Calu3 (cell line): ENCODE results near the gene RAB6B. TPM values are rescaled to one million over a fixed set of nuclear protein-coding genes. Genes with fewer than 3 reads are reported as not detected.
A peak's percentile ranks its signal among the peaks of the same experiment; 100 is the strongest.

Experiments
- BruUV-seq: library from RNA; stranded (reverse); fragments of 400-500 nt; replicated peaks from 2 replicates; lab custom pipeline; 2021; lab: Mats Ljungman, UMichigan
- CTCF ChIA-PET: fragments of 300-600 bp; sonication (Branson Sonifier 250); formaldehyde crosslinking; loops from one replicate; lab custom pipeline; 2022; ENCODE audit warnings: antibody characterized with exemption; lab: Charles Lee
- DNase-seq: peaks from one replicate; pipeline ENCODE4 v3.0.0; 2022
- H3K27ac Mint-ChIP-seq: one replicate; pipeline ENCODE4 v1.8.0; 2022; ENCODE audit warnings: mixed read lengths; ENCODE audit not compliant: unreplicated experiment
- H3K27me3 Mint-ChIP-seq: one replicate; pipeline ENCODE4 v1.8.0; 2022; ENCODE audit warnings: mixed read lengths; ENCODE audit not compliant: unreplicated experiment
- H3K36me3 Mint-ChIP-seq: one replicate; pipeline ENCODE4 v1.8.0; 2022; ENCODE audit warnings: mild to moderate bottlenecking, moderate library complexity, mixed read lengths; ENCODE audit not compliant: insufficient read depth, unreplicated experiment
- H3K4me1 Mint-ChIP-seq: one replicate; pipeline ENCODE4 v1.8.0; 2022; ENCODE audit warnings: mild to moderate bottlenecking, low read depth, mixed read lengths; ENCODE audit not compliant: unreplicated experiment
- H3K4me3 Mint-ChIP-seq: one replicate; pipeline ENCODE4 v1.8.0; 2022; ENCODE audit warnings: mild to moderate bottlenecking, low read depth, moderate library complexity, mixed read lengths; ENCODE audit not compliant: unreplicated experiment
- H3K9me3 Mint-ChIP-seq: one replicate; pipeline ENCODE4 v1.8.0; 2022; ENCODE audit warnings: low read depth, mixed read lengths; ENCODE audit not compliant: unreplicated experiment
- intact Hi-C: fragments of 100-400 bp; cut with micrococcal nuclease; formaldehyde crosslinking; loops from one replicate; pipeline ENCODE4 v1.10.0; 2022; ENCODE audit not compliant: unreplicated experiment
- total RNA-seq: library from RNA; stranded (reverse); gene quantifications from 2 replicates; pipeline ENCODE4 v1.2.3, GENCODE V29; 2022
- TF ChIP-seq, protein P1 (sequence below): fragments of 200-600 bp; IDR thresholded peaks from one replicate; pipeline ENCODE4 v1.8.0; 2022; ENCODE audit warnings: antibody characterized with exemption; ENCODE audit not compliant: unreplicated experiment

Gene RAB6B
- total RNA-seq, 1 experiment from 2014 or later, result 0.85 TPM

DNA sequence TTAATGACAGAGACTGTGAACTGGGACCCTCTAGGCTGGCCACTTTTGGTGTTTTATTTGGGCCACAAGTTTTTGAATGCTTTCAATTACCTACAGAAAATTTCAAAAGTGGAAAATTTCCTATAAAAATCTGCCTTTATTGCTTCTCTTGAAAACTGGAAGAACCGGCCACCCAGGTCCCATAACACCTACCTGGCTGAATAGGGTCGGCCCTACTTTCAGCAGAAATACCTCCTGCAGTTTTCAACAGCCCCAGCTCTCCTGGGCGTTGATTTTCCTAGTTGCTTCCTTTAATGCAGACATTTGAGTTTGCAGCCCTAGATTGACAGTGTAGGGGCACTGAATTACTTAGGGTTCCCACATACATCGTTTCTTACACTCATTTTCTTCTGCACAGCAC lies 90.8 kb downstream of the RAB6B start:
- H3K36me3 Mint-ChIP-seq, result peaks cover 30% of the 10 kb centered on the region
- TF ChIP-seq, protein P1, sequence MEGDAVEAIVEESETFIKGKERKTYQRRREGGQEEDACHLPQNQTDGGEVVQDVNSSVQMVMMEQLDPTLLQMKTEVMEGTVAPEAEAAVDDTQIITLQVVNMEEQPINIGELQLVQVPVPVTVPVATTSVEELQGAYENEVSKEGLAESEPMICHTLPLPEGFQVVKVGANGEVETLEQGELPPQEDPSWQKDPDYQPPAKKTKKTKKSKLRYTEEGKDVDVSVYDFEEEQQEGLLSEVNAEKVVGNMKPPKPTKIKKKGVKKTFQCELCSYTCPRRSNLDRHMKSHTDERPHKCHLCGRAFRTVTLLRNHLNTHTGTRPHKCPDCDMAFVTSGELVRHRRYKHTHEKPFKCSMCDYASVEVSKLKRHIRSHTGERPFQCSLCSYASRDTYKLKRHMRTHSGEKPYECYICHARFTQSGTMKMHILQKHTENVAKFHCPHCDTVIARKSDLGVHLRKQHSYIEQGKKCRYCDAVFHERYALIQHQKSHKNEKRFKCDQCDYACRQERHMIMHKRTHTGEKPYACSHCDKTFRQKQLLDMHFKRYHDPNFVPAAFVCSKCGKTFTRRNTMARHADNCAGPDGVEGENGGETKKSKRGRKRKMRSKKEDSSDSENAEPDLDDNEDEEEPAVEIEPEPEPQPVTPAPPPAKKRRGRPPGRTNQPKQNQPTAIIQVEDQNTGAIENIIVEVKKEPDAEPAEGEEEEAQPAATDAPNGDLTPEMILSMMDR, result no peak
- H3K9me3 Mint-ChIP-seq, result no peaks in the 10 kb centered on the region
- no peak for DNase-seq
- H3K4me3 Mint-ChIP-seq, result peak overlapping the region; percentile 98
- intact Hi-C loops, result loop anchor here (10.0 kb wide), 2 partner anchors 340 to 1070 kb away; no protein-coding TSS in a partner anchor
- no TSS peak for BruUV-seq
- H3K27me3 Mint-ChIP-seq, result peaks cover 19% of the 10 kb centered on the region
- H3K27ac Mint-ChIP-seq, result no peak overlapping the region
- H3K4me1 Mint-ChIP-seq, result peaks cover 12% of the 10 kb centered on the region
- CTCF ChIA-PET, result no interaction called here

GRCh38 chr3:133803469-133803868 lies 92.2 kb downstream of the RAB6B start:
- no peak for DNase-seq
- H3K27ac Mint-ChIP-seq, result no peak overlapping the region
- H3K4me1 Mint-ChIP-seq, result peaks cover 17% of the 10 kb centered on the region
- no peaks in the 10 kb centered on the region for H3K9me3 Mint-ChIP-seq
- intact Hi-C loops, result loop anchor here (10.0 kb wide), 2 partner anchors 339 to 1069 kb away; no protein-coding TSS in a partner anchor
- peaks cover 19% of the 10 kb centered on the region for H3K27me3 Mint-ChIP-seq
- no peak overlapping the region for H3K4me3 Mint-ChIP-seq
- H3K36me3 Mint-ChIP-seq, result peaks cover 23% of the 10 kb centered on the region
- CTCF ChIA-PET, result interaction anchor here (0.6 to 0.7 kb wide), 2 partner anchors 121 to 470 kb away, joined by 4 to 6 read pairs; no protein-coding TSS in a partner anchor
- TF ChIP-seq, protein P1, result no peak
- no TSS peak for BruUV-seq

DNA sequence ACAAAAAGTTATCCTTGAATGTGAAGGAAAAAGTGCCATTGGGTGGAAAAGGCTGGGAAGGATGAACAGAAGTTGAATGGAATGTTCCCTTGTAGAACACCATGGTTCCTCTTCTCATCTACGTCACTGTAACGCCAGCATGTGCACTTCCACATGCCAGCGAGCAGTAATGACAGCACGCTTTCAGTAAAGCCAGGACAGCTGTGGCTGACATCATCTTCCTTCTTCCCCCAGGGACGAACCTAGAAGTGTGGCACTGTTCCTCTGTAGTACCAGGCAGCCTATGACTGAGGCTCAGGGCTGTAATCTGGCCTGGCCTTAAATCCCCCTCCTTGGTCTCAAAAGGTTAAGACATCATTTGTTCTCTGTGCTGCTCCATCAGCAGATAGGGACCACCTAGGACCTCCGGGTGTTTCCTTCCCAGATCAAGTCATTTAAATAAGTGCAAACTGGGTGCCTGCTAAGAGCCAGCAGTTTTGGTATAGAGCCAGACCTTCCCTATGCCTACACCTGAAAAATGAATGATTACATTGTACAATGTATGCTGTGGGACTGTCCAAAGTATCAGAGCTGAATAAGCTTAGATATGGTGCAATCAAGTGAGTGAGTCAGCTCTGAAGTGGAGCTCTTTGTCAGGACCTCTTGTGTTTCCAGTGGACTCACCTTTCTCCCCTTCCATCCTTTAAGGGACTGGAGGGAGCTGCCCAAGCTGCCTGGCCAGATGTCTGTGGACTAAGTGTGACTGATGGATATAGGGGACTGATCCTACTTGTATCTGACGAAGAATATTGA lies 95.7 kb downstream of the RAB6B start:
- Mint-ChIP-seq H3K4me3 (no peak overlapping the region), H3K4me1 (peaks cover 10% of the 10 kb centered on the region), H3K9me3 (peaks cover 4% of the 10 kb centered on the region), H3K27ac (no peak overlapping the region), H3K36me3 (no peaks in the 10 kb centered on the region), H3K27me3 (peaks cover 36% of the 10 kb centered on the region)
- TF ChIP-seq, protein P1, result no peak
- DNase-seq, result peak; percentile 44
- BruUV-seq, result no TSS peak
- intact Hi-C loops, result loop anchor here (10.0 kb wide), 2 partner anchors 335 to 1065 kb away; no protein-coding TSS in a partner anchor
- CTCF ChIA-PET, result interaction anchor here (0.6 to 2.1 kb wide), 2 partner anchors 29 to 136 kb away, joined by 4 to 6 read pairs; no protein-coding TSS in a partner anchor

DNA sequence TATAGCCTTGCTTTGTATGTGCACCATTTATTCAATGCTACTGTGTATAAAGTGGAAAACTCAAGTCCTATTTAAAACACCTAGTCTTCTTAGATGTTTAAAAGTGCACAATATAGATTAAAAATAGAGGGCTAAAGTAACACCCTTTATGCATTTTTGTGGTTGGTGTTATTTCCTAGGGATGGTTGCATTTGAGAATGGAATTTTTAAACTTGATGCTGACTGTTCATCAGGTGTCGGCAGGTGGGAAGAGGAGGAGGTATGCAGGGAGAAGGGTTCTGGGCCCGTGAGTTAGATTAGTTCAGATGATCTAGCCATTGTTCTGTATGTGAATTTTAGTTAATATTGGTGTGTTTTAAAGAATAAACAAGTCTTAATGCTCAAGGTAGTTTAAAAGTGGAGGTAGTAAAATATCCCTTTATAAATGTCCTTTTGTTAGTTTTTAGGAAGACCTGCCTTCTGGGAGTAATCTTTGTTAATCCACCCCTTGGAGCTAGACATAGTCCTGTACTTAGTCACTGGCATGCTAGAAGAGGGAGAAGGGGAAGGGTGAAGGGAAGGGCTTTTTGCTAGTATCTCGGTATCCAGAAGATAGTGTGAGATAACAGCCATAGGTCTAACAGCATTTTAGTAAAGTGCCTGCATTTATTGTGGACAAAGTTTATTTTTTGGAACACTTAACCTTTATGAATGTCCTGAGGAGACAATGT lies 98.1 kb downstream of the RAB6B start:
- DNase-seq, result no peak
- no peaks in the 10 kb centered on the region for H3K36me3 Mint-ChIP-seq
- TF ChIP-seq, protein P1, result no peak

More for the DNA sequence above, 98.1 kb downstream of the RAB6B start:
- intact Hi-C loops, result no loop called here
- H3K4me3 Mint-ChIP-seq, result no peak overlapping the region
- peaks cover 8% of the 10 kb centered on the region for H3K9me3 Mint-ChIP-seq
- peaks cover 25% of the 10 kb centered on the region for H3K27me3 Mint-ChIP-seq
- H3K27ac Mint-ChIP-seq, result no peak overlapping the region
- CTCF ChIA-PET, result no interaction called here
- peaks cover 9% of the 10 kb centered on the region for H3K4me1 Mint-ChIP-seq
- BruUV-seq, result no TSS peak
